Jurkat, Clone E6-1 (cell line): ENCODE data around the gene TREX2.
A peak's percentile ranks its signal among the peaks of the same experiment; 100 is the strongest.

Experiments used
- DNase-seq: peaks from one replicate; pipeline ENCODE4 v3.0.0-alpha.2; 2011; ENCODE audit warnings: low read depth, low spot score
- H3K4me3 ChIP-seq: 2 replicates; pipeline ENCODE4 v1.5.1; 2011; ENCODE audit warnings: mild to moderate bottlenecking, low read length, control low read depth, moderate library complexity

Gene TREX2

GRCh38 chrX:153477364-153477857 is 31.6 kb upstream of the TREX2 start:
- DNase-seq, result no peak

DNA sequence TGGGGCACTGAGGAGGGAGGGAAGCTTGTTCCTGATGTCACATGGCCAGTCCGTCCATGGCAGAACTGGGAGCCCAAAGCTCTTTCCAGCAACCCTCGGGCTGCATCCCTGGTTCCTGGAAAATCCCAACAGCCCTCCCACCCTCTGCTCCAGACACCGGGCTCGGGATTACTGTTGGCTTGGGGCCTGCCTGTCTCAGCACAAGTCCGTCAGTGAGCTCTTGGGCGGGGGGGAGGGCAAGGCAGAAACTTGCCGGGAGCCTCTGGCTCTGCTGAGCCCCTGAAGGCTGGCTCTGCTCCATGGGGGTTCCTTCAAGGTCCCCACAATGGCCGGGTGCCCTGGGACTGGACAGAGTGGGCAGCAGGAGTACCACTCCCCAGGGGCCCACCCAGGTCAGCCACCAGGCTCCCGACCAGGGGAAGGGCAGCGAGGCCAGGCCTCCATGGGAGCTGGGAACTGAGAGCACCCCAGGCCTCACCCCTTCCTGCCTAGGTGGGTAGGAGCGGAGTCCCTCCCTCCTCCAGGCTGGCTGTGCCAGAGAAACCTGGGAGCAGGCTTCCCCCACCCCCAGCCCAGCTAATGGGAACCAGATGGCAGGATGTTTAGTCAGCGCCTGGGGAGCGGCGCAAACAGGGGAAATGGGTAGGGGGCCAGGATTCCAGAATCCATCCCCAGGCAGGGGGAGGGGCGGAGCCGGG is 31.0 kb upstream of the TREX2 start:
- no peak overlapping the region for H3K4me3 ChIP-seq
- no peak for DNase-seq

More at GRCh38 chrX:153477364-153477857, 31.6 kb upstream of the TREX2 start:
- H3K4me3 ChIP-seq, result no peak overlapping the region

DNA sequence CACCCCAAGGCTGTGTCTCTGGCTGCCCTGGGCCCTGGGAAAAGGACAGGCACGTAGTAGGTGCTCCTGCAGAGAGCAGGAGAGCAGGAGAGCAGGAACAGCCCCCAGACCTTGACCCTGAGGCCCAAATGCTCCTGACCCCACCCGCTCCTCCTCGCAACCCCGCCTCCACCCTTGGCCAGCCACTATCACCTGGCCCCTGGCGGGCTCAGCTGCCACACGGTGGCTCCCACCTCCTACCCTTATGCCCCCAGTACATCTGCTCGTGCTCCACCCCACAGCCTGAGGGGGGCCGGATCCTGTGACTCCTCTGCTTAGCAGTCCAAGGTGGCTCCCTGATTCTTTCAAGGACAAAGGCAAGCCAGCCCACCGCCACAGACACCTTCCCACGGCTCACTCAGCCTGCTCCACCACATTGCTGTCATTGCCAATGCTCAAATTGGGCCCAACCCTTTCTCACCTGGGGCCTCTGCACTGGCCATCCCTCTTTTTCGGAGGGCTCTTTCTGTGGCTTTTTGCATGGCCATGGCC is 30.0 kb upstream of the TREX2 start:
- H3K4me3 ChIP-seq, result no peak overlapping the region
- no peak for DNase-seq

- H3K4me3 ChIP-seq, result no peak overlapping the region
- DNase-seq, result no peak
Observed at GRCh38 chrX:153475271-153475670, 29.4 kb upstream of the TREX2 start.

GRCh38 chrX:153474718-153475117 is 28.9 kb upstream of the TREX2 start:
- no peak for DNase-seq
- no peak overlapping the region for H3K4me3 ChIP-seq

DNA sequence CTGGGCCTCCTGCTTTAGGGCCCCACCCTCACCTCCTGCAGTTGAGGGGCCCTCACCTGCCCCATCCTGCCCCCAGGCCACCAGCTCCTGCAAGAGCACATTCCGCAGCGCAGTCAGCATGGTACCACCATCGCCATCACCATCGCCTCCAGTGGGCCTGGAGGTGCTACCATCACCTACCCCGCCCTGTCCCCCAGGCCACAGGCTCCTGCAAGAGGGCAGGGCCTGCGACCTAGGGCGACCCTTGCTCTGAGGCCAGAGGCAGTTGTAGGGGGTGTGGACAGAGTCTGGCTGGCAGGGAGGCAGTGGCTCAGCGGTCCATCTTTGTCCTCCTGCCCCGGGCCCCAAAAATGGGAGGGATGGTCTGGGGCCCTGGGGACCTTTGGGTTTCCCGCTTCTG is 28.4 kb upstream of the TREX2 start:
- H3K4me3 ChIP-seq, result no peak overlapping the region
- no peak for DNase-seq

DNA sequence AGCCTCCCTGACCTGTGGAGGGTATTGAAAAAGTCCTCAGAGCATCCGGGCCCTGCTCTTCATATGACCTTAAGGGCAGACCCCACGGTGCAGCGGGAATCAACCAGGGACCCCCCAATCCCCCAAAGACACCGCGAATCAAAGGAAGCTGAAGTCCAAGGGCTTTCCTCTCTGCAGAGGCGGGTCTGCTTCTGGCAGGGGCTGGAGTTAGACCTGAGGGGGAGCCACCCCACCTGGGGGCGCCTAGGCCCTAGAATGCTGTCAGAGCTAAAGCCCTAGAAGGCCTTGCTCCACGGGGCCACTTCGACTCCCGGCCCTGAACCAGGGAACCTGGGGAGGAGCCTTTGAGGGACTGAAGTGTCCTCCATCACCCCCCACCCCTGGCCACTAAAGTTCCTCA is 27.3 kb upstream of the TREX2 start:
- no peak overlapping the region for H3K4me3 ChIP-seq
- DNase-seq, result no peak

GRCh38 chrX:153471663-153472280 is 25.9 kb upstream of the TREX2 start:
- no peak for DNase-seq
- H3K4me3 ChIP-seq, result no peak overlapping the region

DNA sequence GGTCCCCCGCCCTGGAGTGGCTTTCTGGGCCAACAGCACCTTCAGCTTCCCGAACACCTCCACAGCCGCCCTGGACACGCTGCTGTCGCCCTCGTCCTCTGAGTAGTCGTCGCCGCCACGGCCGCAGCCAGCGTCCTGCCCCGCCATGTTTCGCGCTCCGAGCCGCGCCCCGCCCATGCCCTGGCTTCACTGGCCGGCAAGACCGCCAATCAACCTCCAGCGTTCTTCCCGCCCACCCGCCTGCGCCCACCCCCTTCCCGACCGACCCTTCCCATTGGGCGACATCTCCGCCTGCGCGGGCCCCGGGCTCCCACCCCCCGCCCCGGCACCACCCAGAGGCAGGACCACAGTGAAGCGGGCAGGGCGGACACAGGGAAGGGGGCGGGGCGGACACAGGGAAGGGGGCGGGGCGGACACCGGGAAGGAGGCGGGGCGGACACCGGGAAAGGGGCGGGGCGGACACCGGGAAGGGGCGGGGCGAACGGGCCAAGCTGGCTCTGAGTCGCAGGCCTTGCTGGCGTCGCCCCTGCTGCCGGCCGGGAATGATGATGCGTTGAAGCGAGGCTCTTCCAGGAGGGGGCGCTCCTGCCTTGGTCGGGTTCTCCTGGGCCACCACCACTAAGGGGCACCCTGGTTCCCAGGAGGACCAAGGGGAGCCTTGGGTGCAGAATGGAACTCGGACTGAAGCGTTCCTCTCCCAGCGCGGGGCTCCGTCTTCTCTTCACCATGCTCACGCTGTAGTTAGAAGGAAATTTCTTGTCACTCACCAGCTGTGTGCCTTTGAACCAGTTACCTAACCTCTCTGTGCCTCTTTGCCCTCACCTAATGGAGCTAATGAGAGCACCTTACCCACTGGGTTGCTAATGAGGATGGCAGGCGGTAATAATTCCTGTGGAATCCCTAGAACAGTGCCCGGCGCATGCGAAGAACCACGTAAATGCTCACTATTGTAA is 24.8 kb upstream of the TREX2 start, which contains the start of gene HAUS7:
HAUS7 (minus strand) TSS at position 166 of the 953 bp plus-strand sequence; CDS start at position 147, 19 bp downstream.
- peak within 1 kb of the TSS; percentile 76 for H3K4me3 ChIP-seq
- peak; percentile 79 for DNase-seq

GRCh38 chrX:153469811-153470410 is 24.1 kb upstream of the TREX2 start:
- peak overlapping the region; percentile 76 for H3K4me3 ChIP-seq
- no peak for DNase-seq

- no peak overlapping the region for H3K4me3 ChIP-seq
- DNase-seq, result no peak
Observed at GRCh38 chrX:153468008-153468580, 22.2 kb upstream of the TREX2 start.

DNA sequence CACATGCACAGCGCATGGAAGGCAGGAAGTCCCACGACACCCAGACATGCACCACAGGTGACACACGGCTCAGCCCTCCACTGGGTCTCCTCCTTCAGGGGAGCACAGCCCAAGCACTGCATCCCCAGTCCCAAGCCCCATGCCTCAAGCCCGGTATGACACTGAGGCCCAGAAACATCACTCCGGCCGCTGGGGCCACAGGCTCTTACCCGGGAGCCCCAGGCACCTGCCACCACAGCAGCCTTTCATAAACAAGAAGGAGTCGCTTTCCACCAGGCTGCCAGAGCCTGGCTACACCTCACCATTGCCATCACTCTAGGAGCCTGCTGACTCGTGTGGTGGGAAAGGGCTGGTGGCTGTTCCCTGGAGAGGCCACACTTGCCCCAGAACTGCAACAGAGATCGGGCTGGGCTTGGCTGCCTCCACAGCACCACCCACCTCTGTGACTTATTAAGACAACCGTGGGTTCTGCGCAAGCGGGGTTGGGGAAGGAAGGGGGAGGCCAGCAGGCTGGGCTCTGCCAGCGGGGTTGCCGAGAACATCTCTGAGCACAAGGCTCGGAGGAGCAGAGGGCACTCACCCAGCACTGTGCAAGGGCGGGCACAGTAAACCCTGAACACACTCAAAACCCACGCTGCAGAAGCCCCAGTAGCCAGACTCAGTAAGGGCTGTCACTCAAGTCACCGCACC is 20.0 kb upstream of the TREX2 start:
- DNase-seq, result no peak
- H3K4me3 ChIP-seq, result no peak overlapping the region

GRCh38 chrX:153464116-153464515 is 18.3 kb upstream of the TREX2 start:
- DNase-seq, result no peak
- no peak overlapping the region for H3K4me3 ChIP-seq

- no peak overlapping the region for H3K4me3 ChIP-seq
- DNase-seq, result no peak
Observed at GRCh38 chrX:153463556-153463955, 17.7 kb upstream of the TREX2 start.

- no peak overlapping the region for H3K4me3 ChIP-seq
- no peak for DNase-seq
Observed at GRCh38 chrX:153463031-153463430, 17.2 kb upstream of the TREX2 start.

GRCh38 chrX:153462291-153462690 is 16.4 kb upstream of the TREX2 start:
- DNase-seq, result no peak
- H3K4me3 ChIP-seq, result no peak overlapping the region

DNA sequence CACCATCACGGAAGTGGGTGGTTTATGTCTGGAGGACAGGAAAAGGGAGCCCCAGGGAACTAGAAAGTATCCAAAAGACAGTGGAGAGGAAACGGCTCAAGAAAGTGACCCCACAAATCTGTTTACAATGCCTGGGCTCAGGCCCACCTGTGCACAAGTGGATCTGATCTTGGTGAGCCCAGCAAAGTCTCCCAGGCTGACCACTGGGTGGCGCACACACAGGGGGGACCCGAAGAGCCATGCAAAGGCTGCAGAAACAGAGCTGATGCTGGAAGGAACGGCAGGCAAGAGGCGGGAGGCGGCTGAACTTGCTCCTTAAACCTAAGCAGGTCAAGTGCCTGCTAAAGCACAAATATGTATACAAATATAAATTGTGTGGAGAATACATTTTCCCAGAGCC is 15.0 kb upstream of the TREX2 start:
- no peak overlapping the region for H3K4me3 ChIP-seq
- no peak for DNase-seq

DNA sequence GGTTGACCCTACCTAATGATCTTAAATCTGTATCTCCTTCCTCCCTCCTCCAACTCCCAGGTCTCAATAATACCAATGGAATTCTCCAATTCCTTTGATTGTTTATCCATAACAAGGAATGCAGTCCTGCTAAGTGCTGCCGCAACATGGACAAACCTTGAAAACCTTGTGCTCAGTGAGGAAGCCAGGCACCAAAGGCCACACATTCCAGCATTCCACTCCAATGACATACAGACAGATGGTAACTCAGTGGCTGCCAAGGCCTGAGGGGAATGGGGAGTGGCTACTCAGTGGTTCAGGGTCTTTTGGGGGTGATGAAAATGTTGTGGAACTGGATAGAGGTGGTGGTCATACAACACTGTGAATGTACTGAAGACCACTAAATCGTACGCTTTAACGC is 14.1 kb upstream of the TREX2 start:
- no peak for DNase-seq
- no peak overlapping the region for H3K4me3 ChIP-seq
